Stimulated activated memory B cell treated with anti-CD40 and anti-IgM and Interleukin-4, amounts not matched to agents 10 μg/mL and 1 μg/mL and 100 μg/mL, for 72 hours (primary cell): ENCODE data around the gene CALHM1.
"Not testable (repeated sequence)": the region's sequence is repeated elsewhere in the genome, so short reads cannot be mapped to it uniquely, and the experiment has no call there.

ENCODE experiments used
- ATAC-seq: fragments of 150-1000 bp; cut with Tn5 transposase; 2 replicates; pipeline ENCODE4 v1.10.0; 2021
- H3K27ac Mint-ChIP-seq: one replicate; pipeline ENCODE4 v1.8.0; 2022; ENCODE audit warnings: mild to moderate bottlenecking, mixed read lengths
- H3K27me3 Mint-ChIP-seq: one replicate; pipeline ENCODE4 v1.8.0; 2022; ENCODE audit warnings: mixed read lengths
- H3K36me3 Mint-ChIP-seq: one replicate; pipeline ENCODE4 v1.8.0; 2022; ENCODE audit warnings: mixed read lengths
- H3K4me1 Mint-ChIP-seq: one replicate; pipeline ENCODE4 v1.8.0; 2022; ENCODE audit warnings: mixed read lengths
- H3K4me3 Mint-ChIP-seq: one replicate; pipeline ENCODE4 v1.8.0; 2022; ENCODE audit warnings: mild to moderate bottlenecking, moderate library complexity, mixed read lengths
- H3K9me3 Mint-ChIP-seq: one replicate; pipeline ENCODE4 v1.8.0; 2022; ENCODE audit warnings: mixed read lengths

The CALHM1 gene

GRCh38 chr10:103433858-103434257 is 24.8 kb downstream of the CALHM1 start:
- Mint-ChIP-seq H3K27ac (no peak overlapping the region), H3K9me3 (no peaks in the 10 kb centered on the region), H3K4me3 (no peak overlapping the region), H3K4me1 (no peaks in the 10 kb centered on the region), H3K27me3 (no peaks in the 10 kb centered on the region), H3K36me3 (peaks cover 80% of the 10 kb centered on the region)
- ATAC-seq = no peak

GRCh38 chr10:103431902-103432301 is 26.8 kb downstream of the CALHM1 start:
- H3K27ac Mint-ChIP-seq = no peak overlapping the region
- ATAC-seq = no peak

GRCh38 chr10:103429647-103430046 is 29.1 kb downstream of the CALHM1 start:
- Mint-ChIP-seq H3K36me3 (peaks cover 82% of the 10 kb centered on the region), H3K4me3 (no peak overlapping the region), H3K27me3 (no peaks in the 10 kb centered on the region), H3K9me3 (no peaks in the 10 kb centered on the region), H3K27ac (peak overlapping the region; percentile 34), H3K4me1 (no peaks in the 10 kb centered on the region)
- ATAC-seq = no peak

More at GRCh38 chr10:103431902-103432301, 26.8 kb downstream of the CALHM1 start:
- Mint-ChIP-seq H3K4me1 (no peaks in the 10 kb centered on the region), H3K27me3 (no peaks in the 10 kb centered on the region), H3K36me3 (peaks cover 82% of the 10 kb centered on the region), H3K9me3 (no peaks in the 10 kb centered on the region), H3K4me3 (no peak overlapping the region)

- no peaks in the 10 kb centered on the region for H3K27me3 Mint-ChIP-seq
- no peaks in the 10 kb centered on the region for H3K4me1 Mint-ChIP-seq
- H3K9me3 Mint-ChIP-seq = no peaks in the 10 kb centered on the region
- H3K27ac Mint-ChIP-seq = peak overlapping the region; percentile 34
- no peak overlapping the region for H3K4me3 Mint-ChIP-seq
- no peak for ATAC-seq
- peaks cover 85% of the 10 kb centered on the region for H3K36me3 Mint-ChIP-seq
Measured at GRCh38 chr10:103428989-103429643, 29.6 kb downstream of the CALHM1 start.

GRCh38 chr10:103427866-103428265 is 30.8 kb downstream of the CALHM1 start:
- H3K36me3 Mint-ChIP-seq = peaks cover 82% of the 10 kb centered on the region

GRCh38 chr10:103423748-103424147 is 35.0 kb downstream of the CALHM1 start:
- Mint-ChIP-seq H3K27me3 (no peaks in the 10 kb centered on the region), H3K27ac (no peak overlapping the region), H3K36me3 (peaks cover 67% of the 10 kb centered on the region), H3K9me3 (no peaks in the 10 kb centered on the region), H3K4me3 (no peak overlapping the region), H3K4me1 (no peaks in the 10 kb centered on the region)
- ATAC-seq = no peak

More at GRCh38 chr10:103427866-103428265, 30.8 kb downstream of the CALHM1 start:
- H3K27me3 Mint-ChIP-seq = no peaks in the 10 kb centered on the region
- no peaks in the 10 kb centered on the region for H3K9me3 Mint-ChIP-seq
- no peak overlapping the region for H3K4me3 Mint-ChIP-seq
- no peak overlapping the region for H3K27ac Mint-ChIP-seq
- no peak for ATAC-seq
- H3K4me1 Mint-ChIP-seq = no peaks in the 10 kb centered on the region

GRCh38 chr10:103419101-103419500 is 39.6 kb downstream of the CALHM1 start:
- Mint-ChIP-seq H3K27me3 (no peaks in the 10 kb centered on the region), H3K36me3 (peaks cover 69% of the 10 kb centered on the region), H3K4me3 (no peak overlapping the region), H3K9me3 (no peaks in the 10 kb centered on the region), H3K27ac (no peak overlapping the region), H3K4me1 (no peaks in the 10 kb centered on the region)
- ATAC-seq = no peak

GRCh38 chr10:103417601-103418000 is 41.1 kb downstream of the CALHM1 start:
- H3K4me1 Mint-ChIP-seq = no peaks in the 10 kb centered on the region
- peaks cover 59% of the 10 kb centered on the region for H3K36me3 Mint-ChIP-seq

GRCh38 chr10:103417148-103417469 is 41.6 kb downstream of the CALHM1 start:
- H3K4me1 Mint-ChIP-seq, H3K4me3 Mint-ChIP-seq, ATAC-seq, H3K27me3 Mint-ChIP-seq, H3K9me3 Mint-ChIP-seq, H3K27ac Mint-ChIP-seq: not testable (repeated sequence)
- peaks cover 54% of the 10 kb centered on the region for H3K36me3 Mint-ChIP-seq

More at GRCh38 chr10:103417601-103418000, 41.1 kb downstream of the CALHM1 start:
- Mint-ChIP-seq H3K27ac (no peak overlapping the region), H3K4me3 (no peak overlapping the region), H3K9me3 (no peaks in the 10 kb centered on the region), H3K27me3 (no peaks in the 10 kb centered on the region)
- ATAC-seq = no peak

- peaks cover 53% of the 10 kb centered on the region for H3K36me3 Mint-ChIP-seq
- no peaks in the 10 kb centered on the region for H3K9me3 Mint-ChIP-seq
- ATAC-seq = no peak
- no peak overlapping the region for H3K27ac Mint-ChIP-seq
- H3K4me3 Mint-ChIP-seq = no peak overlapping the region
- no peaks in the 10 kb centered on the region for H3K27me3 Mint-ChIP-seq
- no peaks in the 10 kb centered on the region for H3K4me1 Mint-ChIP-seq
Measured at GRCh38 chr10:103416436-103417147, 42.1 kb downstream of the CALHM1 start.

GRCh38 chr10:103415581-103415980 is 43.1 kb downstream of the CALHM1 start:
- H3K4me3 Mint-ChIP-seq = no peak overlapping the region
- H3K36me3 Mint-ChIP-seq = peaks cover 48% of the 10 kb centered on the region
- no peak for ATAC-seq
- H3K27me3 Mint-ChIP-seq = no peaks in the 10 kb centered on the region
- H3K27ac Mint-ChIP-seq = no peak overlapping the region
- no peaks in the 10 kb centered on the region for H3K4me1 Mint-ChIP-seq
- no peaks in the 10 kb centered on the region for H3K9me3 Mint-ChIP-seq

- Mint-ChIP-seq H3K4me3 (no peak overlapping the region), H3K4me1 (no peaks in the 10 kb centered on the region), H3K9me3 (no peaks in the 10 kb centered on the region), H3K36me3 (peaks cover 56% of the 10 kb centered on the region), H3K27ac (no peak overlapping the region), H3K27me3 (no peaks in the 10 kb centered on the region)
- no peak for ATAC-seq
Measured at GRCh38 chr10:103413564-103413963, 45.1 kb downstream of the CALHM1 start.
